HepG2 (cell line): ENCODE measurements around the gene TCEANC2. TPM values are rescaled to one million over a fixed set of nuclear protein-coding genes. Genes with fewer than 3 reads are reported as not detected.

Experiments used
- CEBPG ChIP-seq: IDR thresholded peaks from 2 replicates; pipeline ENCODE4 v1.6.1; 2016
- GFI1 ChIP-seq: sonication (generic); formaldehyde crosslinking; IDR thresholded peaks from 2 replicates; pipeline ENCODE4 v1.5.0; 2020; ENCODE audit warnings: missing genetic modification reagents, mild to moderate bottlenecking, borderline replicate concordance
- NR2F6 ChIP-seq, 2 experiments: IDR thresholded peaks; 2 replicates each; pipeline ENCODE4 v1.6.1; 2016; ENCODE audit warnings: antibody characterized with exemption in 1 of 2, mild to moderate bottlenecking in 1 of 2
- PAXIP1 ChIP-seq: sonication (generic); formaldehyde crosslinking; conservative IDR thresholded peaks from 2 replicates; pipeline ENCODE4 v1.4.0; 2020; ENCODE audit warnings: mild to moderate bottlenecking, missing genetic modification reagents, moderate library complexity
- XRCC5 ChIP-seq: fragments of 200-400 bp; formaldehyde crosslinking; optimal IDR thresholded peaks from 2 replicates; pipeline ENCODE3; 2017; ENCODE audit warnings: mild to moderate bottlenecking, low read length
- ZNF710 ChIP-seq: sonication (generic); formaldehyde crosslinking; IDR thresholded peaks from 2 replicates; pipeline ENCODE4 v1.5.0; 2020; ENCODE audit warnings: mild to moderate bottlenecking, missing genetic modification reagents, borderline replicate concordance
- ZNF790 ChIP-seq: sonication (generic); formaldehyde crosslinking; IDR thresholded peaks from 2 replicates; pipeline ENCODE4 v1.8.0; 2022; ENCODE audit warnings: missing genetic modification reagents, mild to moderate bottlenecking, borderline replicate concordance
- polyA plus RNA-seq, 8 experiments: library from polyadenylated mRNA; depleted of rRNA in 3 of 8; stranded (reverse) in 7 of 8; unstranded in 1 of 8; fragments of >200 nt; fragmentation: Illumina TruSeq in 4 of 8; extraction: Trizol in 4 of 8; gene quantifications; 2 replicates each; pipeline versions ENCODE4 v1.2.1 to v1.2.3, GENCODE V29; 2011 to 2016; ENCODE audit warnings: low read depth in 4 of 8, missing spikeins in 1 of 8, mixed read lengths in 1 of 8; ENCODE audit not compliant: insufficient read depth in 1 of 8
- total RNA-seq, 5 experiments: library from RNA; depleted of rRNA; stranded (reverse); fragments of >200 nt; fragmentation: Illumina TruSeq; extraction: Trizol; gene quantifications; 2 replicates each; pipeline ENCODE4 v1.2.3, GENCODE V29; 2016; ENCODE audit warnings: low read depth in 1 of 5
- TF ChIP-seq, protein P1 (sequence below): sonication (generic); formaldehyde crosslinking; IDR thresholded peaks from 2 replicates; pipeline ENCODE4 v1.4.0; 2020; ENCODE audit warnings: missing genetic modification reagents, borderline replicate concordance
- TF ChIP-seq, protein P2 (sequence below), 2 experiments: sonication (generic) in 1 of 2; formaldehyde crosslinking in 1 of 2; IDR thresholded peaks; 2 replicates each; pipeline versions ENCODE4 v1.4.0 to v1.6.1; 2016 to 2020; ENCODE audit warnings: borderline replicate concordance in 1 of 2, low read depth in 1 of 2, mild to moderate bottlenecking in 1 of 2, missing genetic modification reagents in 1 of 2
- TF ChIP-seq, protein P3 (sequence below): sonication (generic); formaldehyde crosslinking; IDR thresholded peaks from 2 replicates; pipeline ENCODE4 v1.4.0; 2020; ENCODE audit warnings: missing genetic modification reagents

Gene TCEANC2
- total and polyA plus RNA-seq, 2 of the 13 experiments (the other 11 are each of a cell fraction or from before 2014, with no cell fraction given) = 3.8 to 5.0 TPM

- TF ChIP-seq, protein P1, sequence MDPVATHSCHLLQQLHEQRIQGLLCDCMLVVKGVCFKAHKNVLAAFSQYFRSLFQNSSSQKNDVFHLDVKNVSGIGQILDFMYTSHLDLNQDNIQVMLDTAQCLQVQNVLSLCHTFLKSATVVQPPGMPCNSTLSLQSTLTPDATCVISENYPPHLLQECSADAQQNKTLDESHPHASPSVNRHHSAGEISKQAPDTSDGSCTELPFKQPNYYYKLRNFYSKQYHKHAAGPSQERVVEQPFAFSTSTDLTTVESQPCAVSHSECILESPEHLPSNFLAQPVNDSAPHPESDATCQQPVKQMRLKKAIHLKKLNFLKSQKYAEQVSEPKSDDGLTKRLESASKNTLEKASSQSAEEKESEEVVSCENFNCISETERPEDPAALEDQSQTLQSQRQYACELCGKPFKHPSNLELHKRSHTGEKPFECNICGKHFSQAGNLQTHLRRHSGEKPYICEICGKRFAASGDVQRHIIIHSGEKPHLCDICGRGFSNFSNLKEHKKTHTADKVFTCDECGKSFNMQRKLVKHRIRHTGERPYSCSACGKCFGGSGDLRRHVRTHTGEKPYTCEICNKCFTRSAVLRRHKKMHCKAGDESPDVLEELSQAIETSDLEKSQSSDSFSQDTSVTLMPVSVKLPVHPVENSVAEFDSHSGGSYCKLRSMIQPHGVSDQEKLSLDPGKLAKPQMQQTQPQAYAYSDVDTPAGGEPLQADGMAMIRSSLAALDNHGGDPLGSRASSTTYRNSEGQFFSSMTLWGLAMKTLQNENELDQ = no peak
- TF ChIP-seq PAXIP1 (CRISPR knock-in tag) = peak; percentile 15; the same call in 1 of the 2 replicates
- TF ChIP-seq ZNF790 = no peak
- TF ChIP-seq, protein P2, sequence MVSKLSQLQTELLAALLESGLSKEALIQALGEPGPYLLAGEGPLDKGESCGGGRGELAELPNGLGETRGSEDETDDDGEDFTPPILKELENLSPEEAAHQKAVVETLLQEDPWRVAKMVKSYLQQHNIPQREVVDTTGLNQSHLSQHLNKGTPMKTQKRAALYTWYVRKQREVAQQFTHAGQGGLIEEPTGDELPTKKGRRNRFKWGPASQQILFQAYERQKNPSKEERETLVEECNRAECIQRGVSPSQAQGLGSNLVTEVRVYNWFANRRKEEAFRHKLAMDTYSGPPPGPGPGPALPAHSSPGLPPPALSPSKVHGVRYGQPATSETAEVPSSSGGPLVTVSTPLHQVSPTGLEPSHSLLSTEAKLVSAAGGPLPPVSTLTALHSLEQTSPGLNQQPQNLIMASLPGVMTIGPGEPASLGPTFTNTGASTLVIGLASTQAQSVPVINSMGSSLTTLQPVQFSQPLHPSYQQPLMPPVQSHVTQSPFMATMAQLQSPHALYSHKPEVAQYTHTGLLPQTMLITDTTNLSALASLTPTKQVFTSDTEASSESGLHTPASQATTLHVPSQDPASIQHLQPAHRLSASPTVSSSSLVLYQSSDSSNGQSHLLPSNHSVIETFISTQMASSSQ (IDR thresholded peaks at IDR 0.05; ENCODE audit: low read depth) = no peak
- TF ChIP-seq, protein P2 (CRISPR knock-in tag; IDR thresholded peaks at IDR 0.05; ENCODE audit: borderline replicate concordance) = peak; percentile 26; the same call in 1 of the 2 replicates
- TF ChIP-seq, protein P3, sequence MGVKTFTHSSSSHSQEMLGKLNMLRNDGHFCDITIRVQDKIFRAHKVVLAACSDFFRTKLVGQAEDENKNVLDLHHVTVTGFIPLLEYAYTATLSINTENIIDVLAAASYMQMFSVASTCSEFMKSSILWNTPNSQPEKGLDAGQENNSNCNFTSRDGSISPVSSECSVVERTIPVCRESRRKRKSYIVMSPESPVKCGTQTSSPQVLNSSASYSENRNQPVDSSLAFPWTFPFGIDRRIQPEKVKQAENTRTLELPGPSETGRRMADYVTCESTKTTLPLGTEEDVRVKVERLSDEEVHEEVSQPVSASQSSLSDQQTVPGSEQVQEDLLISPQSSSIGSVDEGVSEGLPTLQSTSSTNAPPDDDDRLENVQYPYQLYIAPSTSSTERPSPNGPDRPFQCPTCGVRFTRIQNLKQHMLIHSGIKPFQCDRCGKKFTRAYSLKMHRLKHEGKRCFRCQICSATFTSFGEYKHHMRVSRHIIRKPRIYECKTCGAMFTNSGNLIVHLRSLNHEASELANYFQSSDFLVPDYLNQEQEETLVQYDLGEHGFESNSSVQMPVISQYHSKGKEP (CRISPR knock-in tag) = no peak
- peak; percentile 30; the same call in 1 of the 2 replicates for TF ChIP-seq GFI1 (CRISPR knock-in tag)
- TF ChIP-seq ZNF710 (CRISPR knock-in tag) = peak; percentile 48; the same call in 1 of the 2 replicates
- TF ChIP-seq NR2F6 (IDR thresholded peaks at IDR 0.05) = 0 out of 2 replicates have a peak, but pooled peaks have one; percentile 13
- no peak for TF ChIP-seq NR2F6 (CRISPR knock-in tag; IDR thresholded peaks at IDR 0.05)
- TF ChIP-seq CEBPG (CRISPR knock-in tag) = peak; percentile 50
- peak; percentile 33 for TF ChIP-seq XRCC5
Observed at GRCh38 chr1:54028306-54029251, 24.8 kb upstream of the TCEANC2 start (continued).
